Measurements from ENCODE around the gene LRP2BP.

DNA sequence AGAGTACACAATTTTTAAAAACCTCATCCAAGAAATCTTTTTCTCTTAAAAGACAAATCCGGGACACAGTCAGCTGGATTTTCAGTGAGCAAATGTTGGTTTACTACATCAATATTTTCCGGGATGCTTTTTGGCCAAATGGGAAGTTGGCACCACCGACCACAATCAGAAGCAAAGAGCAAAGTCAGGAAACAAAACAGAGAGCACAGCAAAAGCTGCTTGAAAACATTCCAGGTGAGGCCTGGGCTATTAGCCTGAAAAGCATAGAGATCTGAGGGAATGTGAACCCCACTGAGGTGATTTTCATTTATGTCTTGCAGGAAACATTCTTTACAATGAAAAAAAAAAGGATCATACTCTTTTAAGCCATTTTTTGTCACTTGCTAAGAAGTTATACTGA is 33.9 kb downstream of the LRP2BP start:
- TF ChIP-seq CTCF (IDR thresholded peaks at IDR 0.05) (no peak), POLR2AphosphoS5 (IDR thresholded peaks at IDR 0.05; ENCODE audit: low read depth, low read length) (no peak), REST (IDR thresholded peaks at IDR 0.05; ENCODE audit: insufficient read depth in 1 of 2, low read depth in 2 of 2, low read length in 1 of 2) (no peak), TCF7L2 (IDR thresholded peaks at IDR 0.05; ENCODE audit: low read depth, low read length) (no peak), SIN3A (IDR thresholded peaks at IDR 0.05; ENCODE audit: borderline replicate concordance, insufficient read depth, low read depth, low read length) (no peak)

All from Panc1 (cell line).